Globus pallidus (tissue), 1 donor: ENCODE measurements around the gene CCNF.
A peak's percentile ranks its signal among the peaks of the same experiment; 100 is the strongest.
"Not testable (repeated sequence)": the region's sequence is repeated elsewhere in the genome, so short reads cannot be mapped to it uniquely, and the experiment has no call there.

Experiments used
- DNase-seq: peaks from one replicate; pipeline ENCODE4 v3.0.0-alpha.2; 2015; ENCODE audit warnings: low spot score

The CCNF gene

DNA sequence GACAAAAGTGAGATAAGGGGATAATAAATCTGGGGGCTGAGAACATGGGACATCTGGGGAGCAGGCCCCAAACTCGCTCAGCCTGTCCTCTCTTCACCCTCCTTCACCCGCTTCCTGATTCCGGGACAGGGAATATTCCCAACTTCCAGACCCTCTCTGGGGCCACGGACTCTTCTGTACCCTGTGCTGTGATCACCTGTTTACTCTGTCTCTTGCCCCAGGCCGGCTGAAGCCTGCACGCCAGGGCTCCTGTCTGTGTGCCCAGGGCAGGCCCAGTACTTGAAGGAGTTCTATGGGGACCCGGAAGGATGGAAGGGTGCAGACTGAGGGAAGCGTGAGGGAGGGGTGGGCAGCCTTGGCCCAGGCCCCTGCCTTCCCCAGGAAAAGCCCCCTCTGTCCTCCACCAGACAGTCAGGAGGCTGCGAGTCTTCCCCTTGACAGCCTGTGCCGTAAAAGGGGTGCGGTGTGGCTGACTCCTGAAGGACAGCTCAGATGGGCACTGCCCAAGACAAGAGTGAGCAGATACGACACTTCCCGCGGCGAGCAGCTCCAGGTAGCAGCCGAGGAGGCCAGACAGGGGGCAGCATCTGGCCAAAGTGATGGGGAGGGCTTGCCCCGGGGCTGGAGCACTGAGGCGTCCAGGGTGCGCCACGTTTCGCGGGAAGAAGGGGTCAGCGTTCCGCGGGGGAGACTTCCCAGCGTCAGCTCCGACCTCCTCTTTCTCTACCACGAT, 1.0 kb upstream of the CCNF start:
- no peak for DNase-seq

DNA sequence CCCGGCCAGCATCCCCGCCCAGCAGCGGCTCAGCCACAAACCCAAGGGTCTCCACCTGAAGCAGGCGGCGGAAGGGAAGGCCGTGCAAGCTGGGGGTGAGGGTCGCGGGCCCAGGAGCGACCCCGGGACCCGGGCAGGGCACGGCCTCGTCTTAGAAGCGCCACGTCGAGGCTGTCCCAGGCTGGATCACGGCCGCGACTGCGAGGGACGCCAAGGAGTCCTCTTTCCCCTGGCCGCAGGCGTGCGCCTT, 538 bp upstream of the CCNF start:
- DNase-seq: no peak

DNA sequence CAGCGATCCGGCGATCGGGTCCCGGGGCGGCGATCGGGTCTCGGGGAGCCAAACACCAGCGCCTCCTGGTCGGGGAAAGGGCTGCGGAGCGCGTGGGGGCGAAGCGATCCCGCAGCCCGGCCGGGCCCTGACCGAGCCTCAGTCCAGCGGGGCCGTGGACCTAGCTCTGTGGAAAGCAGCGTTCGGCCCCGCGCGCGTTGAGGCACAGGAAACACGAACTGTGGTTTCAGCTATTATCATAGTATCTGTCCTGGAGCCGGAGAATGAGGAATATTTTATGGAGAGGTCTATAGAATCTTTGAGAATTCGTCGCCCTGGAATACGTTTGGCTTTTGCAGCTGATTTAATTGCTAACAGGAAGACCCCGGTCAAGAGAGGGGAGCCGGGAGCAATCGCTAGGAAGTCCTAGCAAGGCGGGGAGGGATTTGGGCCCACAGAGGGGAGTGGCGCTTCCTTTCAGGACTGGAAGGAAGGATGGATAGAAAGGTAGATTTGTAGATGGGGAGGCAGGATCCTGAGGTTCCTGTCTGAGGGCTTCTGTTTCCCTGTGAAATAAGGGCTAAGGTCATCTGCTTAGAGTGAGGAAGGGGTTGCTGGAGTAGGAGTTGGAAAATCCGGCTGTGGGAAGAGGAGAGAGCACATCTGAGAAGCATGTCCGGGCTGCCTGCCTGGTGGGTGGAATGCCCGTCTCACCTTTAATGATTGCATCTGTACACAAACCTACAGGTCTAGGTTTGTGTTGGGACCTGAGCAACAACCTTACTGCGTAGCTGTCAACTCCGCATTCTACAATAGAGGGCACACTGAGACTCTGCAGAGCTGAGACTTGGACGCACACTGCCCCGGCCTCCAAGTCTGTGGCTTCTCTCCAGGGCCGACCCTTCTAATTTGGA, 770 bp downstream of the CCNF start:
- peak; percentile 20 for DNase-seq

DNA sequence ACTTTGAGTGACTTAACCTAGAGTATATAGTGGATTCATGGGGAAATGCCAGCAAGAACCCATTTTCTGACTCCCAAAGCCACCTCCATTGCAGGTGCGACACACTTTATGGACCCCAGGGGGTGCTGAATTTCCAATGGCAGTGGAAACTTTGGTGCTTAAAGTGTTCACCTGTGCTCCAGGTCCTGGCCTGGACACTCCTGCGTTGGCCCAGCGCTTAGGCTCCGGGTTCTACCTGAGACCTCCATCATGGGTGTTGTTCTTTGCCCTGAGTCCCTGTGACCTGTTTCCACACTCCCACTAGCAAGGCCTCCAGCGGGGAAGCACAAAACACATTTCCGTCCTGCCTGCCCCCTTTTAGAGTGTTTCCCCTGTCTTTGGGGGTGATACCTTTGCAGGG, 3.0 kb downstream of the CCNF start:
- DNase-seq: no peak

DNA sequence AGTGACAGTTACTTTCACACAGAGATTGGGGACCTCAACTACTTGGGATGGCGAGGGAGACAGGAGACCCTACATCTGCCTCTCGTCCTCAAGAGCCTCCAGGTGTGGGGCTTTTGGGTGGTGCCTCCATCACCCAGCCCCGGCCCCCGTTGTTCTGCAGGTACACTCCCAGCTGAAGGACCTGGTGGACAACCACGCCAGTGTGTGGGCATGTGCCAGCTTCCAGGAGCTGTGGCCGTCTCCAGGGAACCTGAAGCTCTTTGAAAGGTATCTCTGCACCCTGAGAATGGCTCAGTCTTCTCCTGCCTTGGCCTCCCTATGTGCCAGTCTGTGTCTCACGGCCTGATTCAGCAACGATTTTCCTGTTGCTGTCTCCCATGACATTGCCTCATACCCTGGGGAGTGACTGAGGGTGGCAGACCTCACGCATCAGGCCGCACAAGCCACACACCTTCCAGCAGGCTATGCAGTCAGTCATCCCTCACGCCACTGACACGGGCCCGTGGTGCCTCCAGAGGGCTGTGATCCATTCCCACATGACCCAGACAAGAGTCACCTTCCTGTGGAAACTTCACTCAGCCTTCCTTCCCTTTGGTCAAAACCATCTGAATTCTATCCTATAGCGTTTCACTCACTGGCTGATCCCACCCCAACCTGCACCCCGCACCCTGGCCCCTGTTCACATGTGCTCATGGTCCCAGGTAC, 3.7 kb downstream of the CCNF start:
- DNase-seq: no peak

DNA sequence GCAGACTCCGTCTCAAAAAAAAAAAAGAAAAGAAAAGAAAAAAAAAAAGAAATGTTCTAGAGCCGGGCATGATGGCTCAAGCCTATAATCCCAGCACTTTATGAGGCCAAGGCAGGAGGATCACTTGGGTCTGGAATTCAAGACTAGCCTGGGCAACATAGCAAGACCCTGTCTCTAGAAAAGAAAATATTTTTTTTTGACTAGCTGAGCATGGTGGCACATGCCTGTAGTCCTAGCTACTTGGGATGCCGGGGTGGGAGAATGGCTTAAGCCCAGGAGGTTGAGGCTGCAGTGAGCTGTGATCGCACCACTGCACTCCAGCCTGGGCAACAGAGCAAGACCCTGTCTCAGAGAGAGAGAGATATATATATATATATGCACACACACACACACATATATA, 6.0 kb downstream of the CCNF start:
- not testable (repeated sequence) for DNase-seq

DNA sequence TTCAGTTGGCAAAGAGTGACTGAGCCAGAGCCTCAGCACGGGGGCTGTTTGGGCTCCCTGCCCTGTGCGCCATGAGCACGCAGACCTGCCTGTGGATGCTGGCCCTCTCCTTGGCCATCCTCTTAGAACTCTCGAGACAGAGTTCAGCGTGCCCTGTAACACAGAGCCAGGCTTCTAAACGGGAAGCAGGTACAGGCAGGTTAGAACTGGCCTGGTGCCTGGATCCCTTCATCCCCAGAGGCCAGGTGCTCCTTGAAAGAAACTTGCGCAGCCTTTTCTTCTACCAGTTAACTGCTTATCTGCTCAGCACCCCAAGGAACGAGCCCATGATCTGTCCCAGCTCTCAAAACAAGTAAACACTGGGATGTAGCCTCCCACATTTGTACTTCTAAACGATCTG, 6.9 kb downstream of the CCNF start:
- no peak for DNase-seq

DNA sequence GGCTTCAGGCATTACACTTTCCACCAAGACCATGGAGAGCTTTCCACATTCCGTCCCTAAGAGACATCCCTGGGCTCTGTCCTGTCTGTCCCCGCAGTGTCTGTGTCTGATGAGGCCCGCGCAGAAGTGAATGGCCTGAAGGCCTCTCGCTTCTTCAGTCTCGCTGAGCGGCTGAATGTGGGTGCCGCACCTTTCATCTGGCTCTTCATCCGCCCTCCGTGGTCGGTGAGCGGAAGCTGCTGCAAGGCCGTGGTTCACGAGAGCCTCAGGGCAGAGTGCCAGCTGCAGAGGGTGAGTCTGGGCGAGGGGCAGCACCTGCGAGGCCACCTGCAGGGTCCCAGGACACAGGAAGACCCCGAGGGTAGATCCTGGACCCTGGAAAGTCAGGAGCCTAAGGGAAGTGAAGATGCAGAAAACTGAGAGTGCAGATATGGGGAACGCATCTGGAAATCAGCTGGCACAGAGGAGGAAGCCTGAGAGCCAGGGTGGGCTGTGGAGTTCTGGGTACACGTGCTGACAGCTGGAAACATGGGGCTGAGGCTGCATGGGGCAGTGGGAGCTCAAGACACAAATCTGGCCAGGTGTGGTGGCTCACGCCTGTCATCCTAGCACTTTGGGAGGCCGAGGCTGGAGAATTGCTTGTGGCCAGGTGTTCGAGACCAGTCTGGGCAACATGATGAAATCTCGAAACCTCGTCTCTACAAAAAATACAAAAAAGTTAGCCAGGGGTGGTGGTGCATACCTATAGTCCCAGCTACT, 8.0 kb downstream of the CCNF start:
- no peak for DNase-seq

DNA sequence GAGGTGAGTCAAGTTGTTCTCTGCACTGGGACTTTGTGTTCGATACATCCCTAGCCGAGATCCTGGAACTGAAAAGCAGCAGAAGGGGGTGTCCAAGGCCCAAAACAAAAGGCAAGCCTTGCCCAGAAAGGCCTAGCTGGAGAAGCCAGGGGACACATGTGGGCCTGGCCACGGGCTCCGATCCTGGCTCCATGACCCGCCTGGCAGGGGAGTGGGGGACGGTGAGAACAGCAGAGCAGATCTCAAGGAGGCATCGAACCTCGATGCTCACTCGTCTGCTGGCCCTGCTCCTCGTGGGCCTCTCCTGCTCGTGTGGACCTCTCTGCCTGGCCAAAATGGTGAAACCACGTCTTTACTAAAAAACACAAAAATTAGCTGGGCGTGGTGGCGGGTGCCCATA, 8.9 kb downstream of the CCNF start:
- no peak for DNase-seq

DNA sequence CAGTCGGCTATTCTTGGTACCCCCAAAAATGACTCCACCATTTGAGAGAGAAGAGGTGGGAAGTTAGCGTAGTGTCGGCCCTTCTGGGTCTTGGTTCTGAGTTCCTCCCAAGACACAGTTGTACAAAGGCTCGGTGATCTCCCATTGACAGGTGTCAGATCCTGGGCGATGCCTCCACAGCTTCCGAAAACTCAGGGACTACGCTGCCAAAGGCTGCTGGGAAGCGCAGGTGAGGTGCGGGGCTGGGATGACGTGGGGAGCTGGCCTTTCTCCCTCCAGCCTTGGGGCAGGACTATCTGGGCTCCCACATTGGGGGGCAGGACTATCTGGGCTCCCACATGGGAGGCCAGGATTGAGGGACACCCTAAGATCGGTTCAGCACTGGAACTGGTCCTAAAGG, 10.4 kb downstream of the CCNF start:
- no peak for DNase-seq

DNA sequence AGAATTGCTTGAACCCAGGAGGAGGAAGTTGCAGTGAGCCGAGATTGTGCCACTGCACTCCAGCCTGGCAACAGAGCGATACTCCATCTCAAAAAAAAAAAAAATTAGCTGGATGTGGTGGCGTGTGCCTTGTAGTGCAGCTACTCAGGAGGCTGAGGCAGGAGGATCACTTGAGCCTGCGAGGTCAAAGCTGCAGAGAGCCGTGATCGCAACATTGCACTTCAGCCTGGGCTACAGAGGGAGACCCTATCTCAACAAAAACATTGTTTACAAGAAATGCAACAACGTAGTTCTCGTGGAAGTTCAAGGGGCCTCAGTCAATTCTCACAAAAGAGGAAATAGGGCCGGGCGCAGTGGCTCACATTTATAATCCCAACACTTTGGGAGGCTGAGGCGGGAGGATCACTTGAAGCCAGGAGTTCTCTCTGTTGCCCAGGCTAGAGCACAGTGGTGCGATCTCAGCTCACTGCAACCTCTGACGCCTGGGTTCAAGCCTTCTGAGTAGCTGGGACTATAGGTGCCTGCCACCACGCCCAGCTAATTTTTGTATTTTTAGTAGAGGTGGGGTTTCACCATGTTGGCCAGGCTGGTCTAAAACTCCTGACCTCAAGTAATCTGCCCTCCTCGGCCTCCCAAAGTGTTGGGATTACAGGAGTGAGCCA, 12.0 kb downstream of the CCNF start:
- not testable (repeated sequence) for DNase-seq

DNA sequence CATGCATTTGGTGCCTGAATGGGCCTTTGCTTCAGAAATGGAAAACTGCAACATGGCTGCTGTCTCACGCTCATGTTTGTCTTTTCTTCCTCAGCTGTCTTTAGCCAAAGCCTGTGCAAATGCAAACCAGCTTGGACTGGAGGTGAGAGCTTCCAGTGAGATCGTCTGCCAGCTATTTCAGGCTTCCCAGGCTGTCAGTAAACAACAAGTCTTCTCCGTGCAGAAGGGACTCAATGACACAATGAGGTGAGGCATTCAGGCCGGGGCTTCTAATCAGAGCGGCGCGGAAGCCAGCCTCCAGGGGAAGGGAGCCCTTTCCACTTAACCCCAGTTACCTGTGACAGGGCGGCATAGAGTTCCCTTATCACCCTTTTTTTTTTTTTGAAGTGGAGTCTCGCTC, 14.3 kb downstream of the CCNF start:
- no peak for DNase-seq

DNA sequence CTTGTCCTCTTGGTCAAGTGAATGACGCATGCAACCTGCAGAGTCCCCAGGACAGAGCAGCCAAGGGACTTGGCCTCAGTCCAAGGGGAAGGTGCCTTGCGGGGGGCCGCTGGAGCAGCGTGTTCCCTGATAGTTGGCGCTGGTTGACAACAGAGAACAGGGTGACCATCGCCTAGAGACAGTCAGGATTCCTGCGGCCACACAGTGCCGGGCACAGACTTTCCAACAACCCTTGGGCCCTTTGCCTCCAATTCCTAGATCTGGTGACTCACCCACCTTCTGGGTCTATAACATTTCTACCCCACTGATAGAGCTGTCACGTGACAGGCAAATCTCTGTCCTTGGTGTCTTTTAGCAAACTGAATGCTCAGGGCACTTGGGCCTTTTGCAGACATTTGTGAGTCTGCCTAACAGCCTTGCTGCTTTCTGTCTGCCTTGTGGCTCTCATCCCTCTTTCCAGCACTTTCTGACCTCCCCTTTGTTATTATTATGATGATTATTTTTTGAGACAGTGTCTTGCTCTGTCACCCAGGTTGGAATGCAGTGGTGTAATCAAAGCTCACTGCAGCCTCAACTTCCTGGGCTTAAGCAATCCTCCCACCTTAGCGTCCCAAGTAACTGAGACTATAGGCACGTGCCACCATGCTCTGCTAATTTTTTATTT, 18.8 kb downstream of the CCNF start:
- DNase-seq: no peak

DNA sequence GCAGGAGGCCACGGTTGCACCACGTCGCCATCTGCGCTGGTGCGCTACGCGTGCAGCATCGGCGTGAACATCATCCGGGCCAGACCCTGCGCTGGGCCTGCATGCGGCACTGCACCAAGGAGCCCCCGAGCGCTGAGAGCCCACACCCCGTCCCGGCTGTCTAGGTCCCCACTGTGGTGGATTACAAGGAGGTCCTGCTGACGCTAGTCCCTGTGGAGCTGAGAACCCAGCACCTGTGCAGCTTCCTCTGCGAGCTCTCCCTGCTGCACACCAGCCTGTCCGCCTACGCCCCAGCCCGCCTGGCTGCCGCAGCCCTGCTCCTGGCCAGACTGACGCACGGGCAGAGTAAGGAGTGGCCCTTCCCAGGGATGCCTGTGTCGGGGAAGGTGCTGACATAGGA, 19.9 kb downstream of the CCNF start:
- no peak for DNase-seq

DNA sequence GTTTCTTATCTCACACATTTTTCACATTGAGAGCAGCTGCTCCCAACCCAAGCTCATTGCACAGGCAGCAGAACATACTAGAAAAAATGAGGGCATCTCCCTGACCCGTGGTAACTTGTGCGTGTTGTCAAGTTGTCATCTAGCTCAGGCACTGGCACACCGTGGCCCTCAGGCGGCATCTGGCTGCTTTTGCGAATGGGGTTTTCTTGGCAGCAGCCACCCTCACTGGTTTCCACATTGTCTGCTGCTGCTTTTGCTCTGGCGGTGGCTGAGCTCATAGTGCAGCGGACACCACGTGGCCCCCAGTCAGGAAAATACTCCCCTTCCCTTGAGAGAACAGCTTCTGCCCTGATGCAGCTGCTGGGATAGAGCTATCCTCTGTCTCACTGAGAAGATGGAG, 21.3 kb downstream of the CCNF start:
- peak; percentile 84 for DNase-seq

DNA sequence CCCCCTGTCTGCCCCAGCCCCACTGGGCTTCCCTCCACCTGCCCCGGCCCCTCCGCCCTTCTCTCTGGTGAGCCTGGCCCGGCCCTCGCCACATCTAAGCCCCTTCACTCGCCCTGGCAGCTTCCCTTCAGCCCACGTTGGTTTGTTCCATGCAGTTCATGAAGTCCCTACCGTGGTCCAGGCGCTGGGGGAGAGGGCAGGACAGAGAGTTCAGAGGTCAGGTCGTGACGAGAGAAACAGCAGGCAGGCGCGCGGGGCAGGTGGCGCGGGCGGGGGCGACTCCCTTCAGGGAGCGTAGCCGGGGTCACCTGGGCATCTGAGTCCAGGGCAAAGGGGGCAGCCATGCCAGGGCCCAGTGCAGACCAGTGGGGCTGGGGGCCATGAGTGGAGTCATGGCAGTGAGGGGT, 21.7 kb downstream of the CCNF start:
- DNase-seq: no peak

DNA sequence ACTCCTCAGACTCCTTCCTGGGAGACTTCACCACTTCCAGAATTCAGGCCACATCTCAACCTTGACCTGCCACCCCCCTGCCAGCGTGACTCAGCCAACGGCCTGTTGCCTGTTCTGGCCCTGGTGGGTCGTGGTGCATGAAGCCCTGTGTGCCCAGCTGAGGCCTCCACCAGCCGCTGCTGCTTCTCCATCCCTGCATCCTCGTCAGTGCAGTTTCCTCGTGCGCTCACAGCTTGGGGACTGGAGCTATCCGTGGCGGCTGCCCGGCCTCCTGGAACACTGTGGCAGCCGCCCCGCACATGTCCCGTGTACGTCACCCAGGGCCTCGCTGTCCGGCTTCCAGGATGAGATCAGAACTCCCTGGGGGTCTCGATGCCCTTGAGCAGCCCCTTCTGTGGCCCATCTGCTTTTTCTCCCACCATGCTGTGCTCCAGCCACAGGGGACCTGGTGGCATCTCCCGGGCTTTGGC, 22.6 kb downstream of the CCNF start:
- no peak for DNase-seq

DNA sequence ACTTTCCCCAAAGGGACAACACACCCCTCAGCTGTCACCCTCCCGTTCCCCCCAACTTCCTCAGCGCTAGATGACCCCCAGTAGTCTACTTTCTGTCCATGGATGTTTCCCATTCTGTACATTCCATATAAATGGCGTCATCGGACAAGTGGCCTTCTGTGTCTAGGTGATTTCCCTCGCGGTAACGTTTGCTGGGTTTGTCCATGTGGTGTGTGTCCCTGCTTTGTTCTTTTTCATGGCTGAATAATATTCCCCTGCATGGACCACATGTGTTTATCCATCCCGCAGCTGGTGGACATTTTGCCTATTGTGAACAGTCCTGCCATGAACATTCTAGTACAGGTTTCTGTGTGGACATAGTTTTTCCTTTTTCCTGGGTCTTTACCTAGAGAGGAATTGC, 23.4 kb downstream of the CCNF start:
- no peak for DNase-seq

DNA sequence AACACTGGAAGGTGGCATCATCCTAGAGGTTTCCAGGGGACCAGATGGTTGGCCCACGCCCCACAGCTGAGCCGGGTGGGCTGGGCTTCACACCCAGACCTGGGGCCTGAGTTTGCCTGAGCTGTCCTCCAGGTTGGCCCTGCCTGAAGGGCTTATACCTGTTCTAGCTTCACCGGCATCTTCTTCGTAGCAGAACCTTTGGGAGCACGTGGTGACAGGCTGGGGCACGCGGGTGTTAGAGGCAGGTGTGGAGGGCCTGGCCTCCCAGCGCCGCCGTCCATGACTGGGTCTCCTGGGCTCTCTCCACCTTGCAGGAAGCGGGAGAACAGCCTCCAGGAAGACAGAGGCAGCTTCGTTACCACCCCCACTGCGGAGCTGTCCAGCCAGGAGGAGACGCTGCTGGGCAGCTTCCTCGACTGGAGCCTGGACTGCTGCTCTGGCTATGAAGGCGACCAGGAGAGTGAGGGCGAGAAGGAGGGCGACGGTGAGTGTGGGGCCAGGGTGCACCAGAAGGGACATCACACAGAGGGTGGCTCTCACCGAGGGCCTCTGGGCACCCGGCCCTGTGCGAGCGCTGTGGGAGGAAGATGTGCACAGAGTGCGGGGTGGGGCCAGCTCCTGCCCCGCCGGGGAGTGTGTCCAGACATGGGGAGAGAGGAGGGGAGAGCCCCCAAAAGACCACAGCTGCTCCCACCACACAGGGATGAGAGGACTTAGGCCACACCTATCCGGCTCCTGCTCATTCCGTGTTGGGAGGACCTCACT, 26.0 kb downstream of the CCNF start:
- no peak for DNase-seq

DNA sequence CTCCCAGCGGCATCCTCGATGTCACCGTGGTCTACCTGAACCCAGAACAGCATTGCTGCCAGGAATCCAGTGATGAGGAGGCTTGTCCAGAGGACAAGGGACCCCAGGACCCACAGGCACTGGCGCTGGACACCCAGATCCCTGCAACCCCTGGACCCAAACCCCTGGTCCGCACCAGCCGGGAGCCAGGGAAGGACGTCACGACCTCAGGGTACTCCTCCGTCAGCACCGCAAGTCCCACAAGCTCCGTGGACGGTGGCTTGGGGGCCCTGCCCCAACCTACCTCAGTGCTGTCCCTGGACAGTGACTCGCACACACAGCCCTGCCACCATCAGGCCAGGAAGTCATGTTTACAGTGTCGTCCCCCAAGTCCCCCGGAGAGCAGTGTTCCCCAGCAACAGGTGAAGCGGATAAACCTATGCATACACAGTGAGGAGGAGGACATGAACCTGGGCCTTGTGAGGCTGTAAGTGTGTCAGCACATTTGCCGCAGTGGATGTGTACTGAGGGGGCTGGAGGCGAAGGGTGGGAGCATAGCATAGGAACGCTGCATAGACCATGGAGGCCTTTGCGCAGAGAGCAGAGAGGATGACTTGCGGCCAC, 27.4 kb downstream of the CCNF start:
- no peak for DNase-seq
